B cell (primary cell): Measurements from ENCODE around the gene KRT222.

Source experiments
- EZH2 ChIP-seq: IDR thresholded peaks from 2 replicates; pipeline ENCODE4 v1.6.1; 2012; ENCODE audit warnings: borderline replicate concordance, low read depth, mild to moderate bottlenecking, moderate library complexity, low read length; ENCODE audit not compliant: insufficient read depth, poor library complexity, severe bottlenecking
- TF ChIP-seq, protein P1 (sequence below): fragments of 200-600 bp; IDR thresholded peaks from one replicate; pipeline ENCODE4 v1.8.0; 2022; ENCODE audit warnings: antibody characterized with exemption, mild to moderate bottlenecking

DNA sequence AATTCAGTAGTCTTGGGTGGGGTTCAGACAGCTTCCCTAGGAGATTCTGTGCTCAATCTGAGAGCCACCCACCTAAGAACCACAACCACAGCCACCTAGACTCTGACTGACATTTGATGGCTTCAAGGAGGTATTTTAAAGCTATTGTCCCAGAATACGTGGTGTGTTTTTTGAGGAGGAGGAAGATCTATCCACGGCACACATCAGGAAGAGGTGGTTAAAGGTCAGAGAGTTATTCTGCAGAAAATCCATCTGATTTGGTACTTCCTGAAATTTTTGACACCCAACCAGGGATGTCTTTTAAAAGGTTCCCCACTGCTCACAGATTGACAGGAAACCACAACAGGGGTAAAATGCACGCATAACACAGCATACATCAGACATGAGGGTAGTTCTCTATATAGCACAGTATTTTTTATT is 42.5 kb downstream of the KRT222 start:
- TF ChIP-seq, protein P1, sequence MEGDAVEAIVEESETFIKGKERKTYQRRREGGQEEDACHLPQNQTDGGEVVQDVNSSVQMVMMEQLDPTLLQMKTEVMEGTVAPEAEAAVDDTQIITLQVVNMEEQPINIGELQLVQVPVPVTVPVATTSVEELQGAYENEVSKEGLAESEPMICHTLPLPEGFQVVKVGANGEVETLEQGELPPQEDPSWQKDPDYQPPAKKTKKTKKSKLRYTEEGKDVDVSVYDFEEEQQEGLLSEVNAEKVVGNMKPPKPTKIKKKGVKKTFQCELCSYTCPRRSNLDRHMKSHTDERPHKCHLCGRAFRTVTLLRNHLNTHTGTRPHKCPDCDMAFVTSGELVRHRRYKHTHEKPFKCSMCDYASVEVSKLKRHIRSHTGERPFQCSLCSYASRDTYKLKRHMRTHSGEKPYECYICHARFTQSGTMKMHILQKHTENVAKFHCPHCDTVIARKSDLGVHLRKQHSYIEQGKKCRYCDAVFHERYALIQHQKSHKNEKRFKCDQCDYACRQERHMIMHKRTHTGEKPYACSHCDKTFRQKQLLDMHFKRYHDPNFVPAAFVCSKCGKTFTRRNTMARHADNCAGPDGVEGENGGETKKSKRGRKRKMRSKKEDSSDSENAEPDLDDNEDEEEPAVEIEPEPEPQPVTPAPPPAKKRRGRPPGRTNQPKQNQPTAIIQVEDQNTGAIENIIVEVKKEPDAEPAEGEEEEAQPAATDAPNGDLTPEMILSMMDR: no peak
- no peak for TF ChIP-seq EZH2
